IPS-15b (cell line): Measurements from ENCODE around the gene MIAT.
"Not testable (repeated sequence)": the region's sequence is repeated elsewhere in the genome, so short reads cannot be mapped to it uniquely, and the experiment has no call there.

Source experiments
- H3K27me3 ChIP-seq: one replicate; pipeline ENCODE4 v1.6.1; 2013; ENCODE audit warnings: low read length; ENCODE audit not compliant: control insufficient read depth, insufficient read depth
- H3K36me3 ChIP-seq: one replicate; pipeline ENCODE4 v1.6.1; 2013; ENCODE audit warnings: low read length; ENCODE audit not compliant: control insufficient read depth, insufficient read depth
- H3K4me1 ChIP-seq: one replicate; pipeline ENCODE4 v1.6.1; 2013; ENCODE audit warnings: mild to moderate bottlenecking, low read length; ENCODE audit not compliant: control insufficient read depth, insufficient read depth
- H3K4me3 ChIP-seq: one replicate; pipeline ENCODE4 v1.5.1; 2013; ENCODE audit warnings: low read depth, low read length
- H3K9ac ChIP-seq: one replicate; pipeline ENCODE4 v1.6.1; 2013; ENCODE audit warnings: low read depth, mild to moderate bottlenecking, low read length
- H3K9me3 ChIP-seq: one replicate; pipeline ENCODE4 v1.6.1; 2013; ENCODE audit warnings: mild to moderate bottlenecking, low read length; ENCODE audit not compliant: control insufficient read depth, insufficient read depth

Gene MIAT

GRCh38 chr22:26689513-26690301 is 32.3 kb downstream of the MIAT start:
- Histone ChIP-seq H3K9ac (no peak overlapping the region), H3K4me3 (no peak overlapping the region), H3K27me3 (no peaks in the 10 kb centered on the region), H3K4me1 (peaks cover 13% of the 10 kb centered on the region), H3K36me3 (no peaks in the 10 kb centered on the region), H3K9me3 (no peaks in the 10 kb centered on the region)

DNA sequence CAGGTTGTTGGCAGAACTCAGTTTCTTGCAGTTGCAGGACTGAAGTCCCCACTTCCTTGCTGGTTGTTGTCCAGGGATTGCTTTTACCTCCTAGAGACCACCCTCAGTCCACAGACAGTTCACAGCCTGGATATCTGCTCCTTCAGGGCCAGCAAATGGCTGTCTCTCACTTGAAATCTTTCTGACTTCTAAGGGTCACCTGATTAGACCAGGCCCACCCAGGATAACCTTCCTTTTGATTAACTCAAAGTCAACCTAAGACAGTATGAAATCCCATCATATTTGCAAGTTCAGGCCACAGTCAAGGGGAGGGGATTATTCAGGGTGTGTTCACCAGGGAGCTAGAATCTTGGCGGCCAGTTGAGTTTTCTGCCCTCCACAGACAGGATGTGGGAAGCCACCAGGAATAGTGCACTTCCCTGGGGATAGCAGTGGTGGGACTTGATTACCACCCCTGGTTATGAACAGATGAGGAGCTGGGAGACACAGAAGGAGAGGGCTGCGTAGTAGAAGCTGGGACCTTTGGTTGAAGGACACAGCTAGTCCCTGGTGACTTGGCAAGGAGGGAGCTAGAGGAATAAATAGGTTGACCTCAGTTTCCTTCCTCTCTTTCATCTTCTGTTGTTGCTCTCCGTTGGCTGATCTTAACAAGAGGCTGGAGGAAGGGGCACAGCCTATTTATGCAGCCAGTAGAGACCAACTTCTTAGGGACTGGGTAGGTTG is 33.4 kb downstream of the MIAT start:
- Histone ChIP-seq H3K9me3 (no peaks in the 10 kb centered on the region), H3K4me3 (no peak overlapping the region), H3K36me3 (no peaks in the 10 kb centered on the region), H3K9ac (no peak overlapping the region), H3K27me3 (no peaks in the 10 kb centered on the region), H3K4me1 (peaks cover 13% of the 10 kb centered on the region)

GRCh38 chr22:26691377-26691716 is 34.0 kb downstream of the MIAT start:
- H3K4me1 ChIP-seq: peaks cover 13% of the 10 kb centered on the region
- H3K36me3 ChIP-seq: no peaks in the 10 kb centered on the region
- H3K4me3 ChIP-seq: no peak overlapping the region
- no peaks in the 10 kb centered on the region for H3K9me3 ChIP-seq
- no peaks in the 10 kb centered on the region for H3K27me3 ChIP-seq
- no peak overlapping the region for H3K9ac ChIP-seq

- Histone ChIP-seq H3K4me1 (peaks cover 13% of the 10 kb centered on the region), H3K36me3 (no peaks in the 10 kb centered on the region), H3K4me3 (no peak overlapping the region), H3K9ac (no peak overlapping the region), H3K9me3 (no peaks in the 10 kb centered on the region), H3K27me3 (no peaks in the 10 kb centered on the region)
Observed at GRCh38 chr22:26692215-26692614, 34.8 kb downstream of the MIAT start.

- Histone ChIP-seq H3K36me3 (peaks cover 4% of the 10 kb centered on the region), H3K4me1 (no peaks in the 10 kb centered on the region), H3K9me3 (no peaks in the 10 kb centered on the region), H3K27me3 (no peaks in the 10 kb centered on the region), H3K4me3 (no peak overlapping the region), H3K9ac (no peak overlapping the region)
Observed at GRCh38 chr22:26697151-26697550, 39.8 kb downstream of the MIAT start.

- Histone ChIP-seq H3K9ac (no peak overlapping the region), H3K9me3 (no peaks in the 10 kb centered on the region), H3K27me3 (no peaks in the 10 kb centered on the region), H3K36me3 (peaks cover 4% of the 10 kb centered on the region), H3K4me1 (no peaks in the 10 kb centered on the region), H3K4me3 (no peak overlapping the region)
Observed at GRCh38 chr22:26700462-26700861, 43.1 kb downstream of the MIAT start.

GRCh38 chr22:26700886-26701285 is 43.5 kb downstream of the MIAT start:
- Histone ChIP-seq H3K4me1 (no peaks in the 10 kb centered on the region), H3K9ac (no peak overlapping the region), H3K4me3 (no peak overlapping the region), H3K27me3 (no peaks in the 10 kb centered on the region), H3K9me3 (no peaks in the 10 kb centered on the region), H3K36me3 (peaks cover 4% of the 10 kb centered on the region)

- Histone ChIP-seq H3K9me3 (no peaks in the 10 kb centered on the region), H3K36me3 (peaks cover 4% of the 10 kb centered on the region), H3K4me3 (no peak overlapping the region)
Observed at GRCh38 chr22:26701323-26701722, 43.9 kb downstream of the MIAT start.

GRCh38 chr22:26702906-26703830 is 45.8 kb downstream of the MIAT start:
- H3K9me3 ChIP-seq: peaks cover 2% of the 10 kb centered on the region
- H3K4me3 ChIP-seq: no peak overlapping the region
- peaks cover 4% of the 10 kb centered on the region for H3K36me3 ChIP-seq
- no peaks in the 10 kb centered on the region for H3K4me1 ChIP-seq
- H3K9ac ChIP-seq: no peak overlapping the region
- H3K27me3 ChIP-seq: no peaks in the 10 kb centered on the region

More at GRCh38 chr22:26701323-26701722, 43.9 kb downstream of the MIAT start:
- no peak overlapping the region for H3K9ac ChIP-seq
- H3K27me3 ChIP-seq: no peaks in the 10 kb centered on the region
- H3K4me1 ChIP-seq: no peaks in the 10 kb centered on the region

GRCh38 chr22:26705379-26705778 is 48.0 kb downstream of the MIAT start:
- H3K36me3 ChIP-seq, H3K9ac ChIP-seq, H3K9me3 ChIP-seq, H3K4me3 ChIP-seq, H3K27me3 ChIP-seq, H3K4me1 ChIP-seq: not testable (repeated sequence)

DNA sequence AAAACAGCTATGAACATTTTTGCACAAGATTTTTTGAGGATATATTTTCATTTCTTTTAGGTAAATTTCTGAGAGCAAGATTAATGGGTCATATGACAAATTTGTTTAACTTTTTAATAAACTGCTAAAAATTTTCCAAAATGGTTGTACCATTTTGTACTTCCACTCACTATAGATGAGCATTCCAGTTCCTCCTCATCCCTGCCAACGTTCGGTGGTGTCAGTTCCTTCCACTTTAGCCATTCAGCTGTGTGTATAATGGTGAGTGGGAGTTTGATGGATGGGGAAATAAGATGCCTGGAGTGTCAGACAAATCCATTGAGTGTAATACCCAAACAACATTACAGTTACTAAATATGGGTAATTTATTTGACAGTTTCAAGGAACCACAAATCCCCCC is 49.7 kb downstream of the MIAT start:
- Histone ChIP-seq H3K9ac (no peak overlapping the region), H3K36me3 (no peaks in the 10 kb centered on the region), H3K4me1 (peaks cover 2% of the 10 kb centered on the region), H3K27me3 (no peaks in the 10 kb centered on the region), H3K9me3 (peaks cover 2% of the 10 kb centered on the region), H3K4me3 (no peak overlapping the region)
